ENCODE measurements around the gene CRAMP1.

DNA sequence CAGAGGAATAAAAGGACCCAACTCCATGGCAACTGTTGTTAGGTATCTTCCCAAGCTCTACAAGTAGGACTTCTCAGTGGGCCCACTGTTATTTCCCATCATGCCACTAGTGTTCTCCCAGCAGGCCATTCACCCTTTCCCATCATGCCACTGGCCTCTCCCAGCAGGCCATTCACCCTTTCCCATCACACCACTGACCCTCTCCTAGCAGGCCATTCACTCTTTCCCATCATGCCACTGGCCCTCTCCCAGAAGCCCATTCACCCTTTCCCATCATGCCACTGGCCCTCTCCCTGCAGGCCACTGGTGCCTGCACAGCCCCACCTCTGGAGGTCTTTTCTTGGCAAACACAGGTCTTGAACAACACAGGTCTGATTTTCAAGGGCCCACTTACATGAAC is 36.6 kb upstream of the CRAMP1 start:
- TF ChIP-seq, protein P1, sequence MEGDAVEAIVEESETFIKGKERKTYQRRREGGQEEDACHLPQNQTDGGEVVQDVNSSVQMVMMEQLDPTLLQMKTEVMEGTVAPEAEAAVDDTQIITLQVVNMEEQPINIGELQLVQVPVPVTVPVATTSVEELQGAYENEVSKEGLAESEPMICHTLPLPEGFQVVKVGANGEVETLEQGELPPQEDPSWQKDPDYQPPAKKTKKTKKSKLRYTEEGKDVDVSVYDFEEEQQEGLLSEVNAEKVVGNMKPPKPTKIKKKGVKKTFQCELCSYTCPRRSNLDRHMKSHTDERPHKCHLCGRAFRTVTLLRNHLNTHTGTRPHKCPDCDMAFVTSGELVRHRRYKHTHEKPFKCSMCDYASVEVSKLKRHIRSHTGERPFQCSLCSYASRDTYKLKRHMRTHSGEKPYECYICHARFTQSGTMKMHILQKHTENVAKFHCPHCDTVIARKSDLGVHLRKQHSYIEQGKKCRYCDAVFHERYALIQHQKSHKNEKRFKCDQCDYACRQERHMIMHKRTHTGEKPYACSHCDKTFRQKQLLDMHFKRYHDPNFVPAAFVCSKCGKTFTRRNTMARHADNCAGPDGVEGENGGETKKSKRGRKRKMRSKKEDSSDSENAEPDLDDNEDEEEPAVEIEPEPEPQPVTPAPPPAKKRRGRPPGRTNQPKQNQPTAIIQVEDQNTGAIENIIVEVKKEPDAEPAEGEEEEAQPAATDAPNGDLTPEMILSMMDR (IDR thresholded peaks at IDR 0.05 in 2 of 3, conservative IDR thresholded peaks at IDR 0.05 in 1 of 3; ENCODE audit: borderline replicate concordance in 1 of 3, insufficient read depth in 1 of 3, low read depth in 2 of 3, low read length in 2 of 3) = no peak
- TF ChIP-seq ZNF274 (IDR thresholded peaks at IDR 0.05; ENCODE audit: low read depth, low read length) = no peak
- TF ChIP-seq CEBPB (IDR thresholded peaks at IDR 0.05; ENCODE audit: low read depth) = no peak
- TF ChIP-seq EZH2 (IDR thresholded peaks at IDR 0.05) = no peak
- no peak for TF ChIP-seq TCF7L2 (IDR thresholded peaks at IDR 0.05; ENCODE audit: borderline replicate concordance, extremely low read depth, insufficient read depth, insufficient read length)
- TF ChIP-seq, protein P2, sequence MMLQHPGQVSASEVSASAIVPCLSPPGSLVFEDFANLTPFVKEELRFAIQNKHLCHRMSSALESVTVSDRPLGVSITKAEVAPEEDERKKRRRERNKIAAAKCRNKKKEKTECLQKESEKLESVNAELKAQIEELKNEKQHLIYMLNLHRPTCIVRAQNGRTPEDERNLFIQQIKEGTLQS (IDR thresholded peaks at IDR 0.05) = no peak
- TF ChIP-seq EZH2phosphoT487 (IDR thresholded peaks at IDR 0.05; ENCODE audit: borderline replicate concordance) = no peak
